A549 (cell line): ENCODE measurements around the gene SLC17A1.

Experiments
- CBX2 ChIP-seq: fragments of 200-600 bp; sonication (generic); IDR thresholded peaks from 2 replicates; pipeline ENCODE4 v1.6.1; 2016; ENCODE audit warnings: low read depth, mild to moderate bottlenecking, borderline replicate concordance
- CTCF ChIP-seq: fragments of >200 bp; sonication (Bioruptor Twin); formaldehyde crosslinking; IDR thresholded peaks from 3 replicates; pipeline ENCODE4 v1.5.1; 2016
- ELK1 ChIP-seq: fragments of 150-350 bp; IDR thresholded peaks from 2 replicates; pipeline ENCODE4 v1.6.1; 2014; ENCODE audit warnings: low read depth, mild to moderate bottlenecking, low read length
- POLR2A ChIP-seq: IDR thresholded peaks from 2 replicates; pipeline ENCODE4 v1.6.1; 2012; ENCODE audit warnings: mild to moderate bottlenecking, low read length

- no peak for TF ChIP-seq POLR2A
- TF ChIP-seq ELK1 = no peak
- no peak for TF ChIP-seq CTCF
- TF ChIP-seq CBX2 = no peak
These were observed 44.4 kb downstream of the SLC17A1 start for GRCh38 chr6:25787428-25787827.
